Right renal cortex interstitium (tissue), 3 donors: ENCODE measurements around the gene PMS1. TPM values are rescaled to one million over a fixed set of nuclear protein-coding genes. Genes with fewer than 3 reads are reported as not detected.
A peak's percentile ranks its signal among the peaks of the same experiment; 100 is the strongest.
"Not testable (repeated sequence)": the region's sequence is repeated elsewhere in the genome, so short reads cannot be mapped to it uniquely, and the experiment has no call there.

Experiments used
- DNase-seq, 3 donors: peaks; one replicate each; pipeline ENCODE4 v3.0.0-alpha.2; 2013; ENCODE audit warnings: low read depth in 3 of 3, low spot score in 2 of 3
- polyA plus RNA-seq, 3 donors: library from polyadenylated mRNA; unstranded; fragments of 120-200 nt; gene quantifications; one replicate each; pipeline ENCODE4 v1.2.1, GENCODE V29; 2013; ENCODE audit not compliant: insufficient read length in 3 of 3

The PMS1 gene
- polyA plus RNA-seq, result 10 to 100 TPM; 30.7 to 40.9 (median 34.8) TPM

DNA sequence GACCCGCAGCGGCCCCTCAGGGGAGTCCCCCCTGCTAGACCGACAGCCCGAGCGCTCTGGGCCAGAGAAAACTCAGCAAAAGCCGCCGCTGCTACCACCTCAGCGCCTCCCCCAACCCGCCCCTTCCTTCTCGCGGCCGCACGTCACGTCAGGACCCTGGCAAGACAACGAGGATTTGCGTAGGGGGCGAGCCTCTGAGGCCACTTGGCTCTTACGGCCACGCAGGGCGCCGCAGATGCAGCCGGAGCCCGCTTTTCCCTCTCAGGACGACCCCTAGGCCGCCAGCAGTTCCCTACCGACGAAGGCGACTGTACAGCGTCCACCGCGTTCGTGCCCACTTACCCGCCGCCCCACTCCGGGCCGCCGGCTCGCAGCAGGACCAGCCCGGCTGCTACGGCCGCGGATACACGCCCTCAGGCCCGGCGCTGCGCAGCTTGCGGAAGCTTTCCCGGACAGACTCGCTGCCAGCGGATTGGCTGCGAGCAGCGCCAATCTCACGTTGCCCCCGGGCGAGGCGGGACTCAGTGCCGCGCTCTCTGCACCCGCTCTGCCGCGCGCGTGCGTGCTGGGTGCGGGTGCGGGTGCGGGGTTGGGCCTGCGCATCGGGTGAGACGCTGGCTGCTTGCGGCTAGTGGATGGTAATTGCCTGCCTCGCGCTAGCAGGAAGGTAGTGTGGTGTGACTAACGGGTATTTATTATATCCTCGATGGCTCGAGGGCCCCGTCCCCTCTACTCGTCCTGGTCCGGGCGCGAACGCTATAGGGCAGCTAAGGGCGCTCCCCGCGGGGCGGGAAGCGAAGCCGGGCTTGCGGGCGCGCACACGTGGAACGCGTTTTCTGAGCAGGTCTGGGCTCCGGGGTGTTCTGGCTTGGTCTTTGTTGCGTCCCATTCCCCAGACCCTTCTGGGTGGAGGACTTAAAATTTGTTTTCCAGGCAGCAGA lies at the start of gene PMS1, which contains the start of gene ORMDL1:
PMS1 (plus strand) TSS at position 524 of the 941 bp plus-strand sequence. CDS start 7,360 bp downstream, outside the sequence.
ORMDL1 (minus strand) TSS at position 413 of the 941 bp plus-strand sequence. CDS start 1,744 bp downstream, outside the sequence.
- DNase-seq, result peak; percentile 84 to 90 (median 90)

DNA sequence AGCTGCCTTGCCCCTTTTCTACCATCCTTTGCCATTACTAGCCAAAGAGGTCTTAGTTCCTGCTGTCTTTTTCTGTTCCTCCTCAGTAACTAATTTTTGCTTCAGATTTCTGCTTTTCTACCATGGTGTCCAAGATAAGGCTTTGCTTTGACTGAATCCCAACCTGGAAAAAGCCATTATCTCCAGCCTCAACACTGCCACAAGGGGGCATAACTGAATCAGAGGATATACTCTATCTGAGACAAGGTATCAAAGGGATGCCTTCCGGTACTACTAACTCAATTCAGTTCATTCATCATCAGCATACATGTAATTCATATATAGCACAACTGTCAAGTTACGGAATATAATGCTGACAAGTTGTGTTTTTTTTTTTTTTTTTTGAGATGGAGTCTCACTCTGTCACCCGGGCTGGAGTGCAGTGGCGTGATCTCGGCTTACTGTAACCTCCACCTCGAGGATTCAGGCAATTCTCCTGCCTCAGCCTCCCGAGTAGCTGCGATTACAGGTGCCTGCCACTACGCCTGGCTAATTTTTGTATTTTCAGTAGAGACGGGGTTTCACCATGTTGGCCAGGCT lies 33.1 kb upstream of the PMS1 start:
- no peak for DNase-seq

DNA sequence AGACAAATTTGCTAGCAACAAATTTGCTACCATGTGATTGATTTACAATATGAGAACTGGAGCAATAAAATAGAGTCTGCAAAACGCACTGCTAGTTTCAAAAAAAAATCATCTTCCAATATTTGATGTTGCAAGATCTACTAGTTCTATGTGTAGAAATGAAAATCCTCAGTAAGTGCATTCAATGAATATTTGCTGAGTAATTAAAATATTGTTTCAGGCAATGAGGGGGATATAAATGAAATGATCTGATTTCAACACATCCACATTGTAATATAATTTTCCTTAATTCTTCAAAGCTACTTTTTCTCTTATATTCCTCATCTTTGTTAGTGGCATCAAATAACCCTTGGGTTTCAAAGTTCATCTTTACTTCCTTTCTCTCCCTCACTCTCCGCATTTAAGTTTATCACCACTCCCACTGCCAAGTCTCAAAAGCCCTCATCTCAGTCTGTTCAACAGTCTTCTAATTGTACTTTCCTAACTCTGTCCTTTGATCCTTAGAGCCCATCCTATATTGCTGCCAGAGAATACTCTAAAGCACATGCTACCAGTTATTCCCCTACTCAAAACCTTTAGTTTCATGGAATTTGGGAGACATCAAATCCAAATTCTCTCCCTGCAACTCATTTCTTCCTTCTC lies 27.8 kb upstream of the PMS1 start:
- no peak for DNase-seq

DNA sequence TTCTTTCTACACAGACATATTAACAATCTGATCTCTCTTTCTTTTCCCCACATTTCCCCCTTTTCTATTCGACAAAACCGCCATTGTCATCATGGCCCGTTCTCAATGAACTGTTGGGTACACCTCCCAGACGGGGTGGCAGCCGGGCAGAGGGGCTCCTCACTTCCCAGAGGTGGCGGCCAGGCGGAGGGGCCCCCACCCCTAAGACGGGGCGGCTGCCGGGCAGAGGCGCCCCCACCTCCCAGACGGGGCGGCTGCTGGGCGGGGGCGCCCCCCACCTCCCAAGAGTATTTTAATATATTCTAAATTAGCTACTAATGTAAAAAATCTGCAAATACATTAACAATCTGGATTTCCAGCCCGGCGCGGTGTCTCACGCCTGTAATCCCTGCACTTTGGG lies 24.1 kb upstream of the PMS1 start:
- not testable (repeated sequence) for DNase-seq

DNA sequence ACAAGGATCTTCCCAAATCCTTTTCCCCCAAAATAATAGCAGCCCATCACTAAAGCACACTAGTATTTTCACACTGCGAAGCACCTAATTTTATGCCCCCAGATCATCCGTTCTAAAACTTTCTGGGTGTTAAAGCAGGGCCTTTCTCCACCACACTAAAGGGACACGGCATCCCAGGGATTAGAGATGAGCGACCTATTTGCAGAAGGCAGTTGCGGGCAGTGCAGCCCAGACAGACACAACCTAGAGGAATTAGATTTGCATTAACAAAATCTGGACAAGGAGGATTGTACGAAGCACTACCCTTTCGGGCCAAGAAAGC lies 22.1 kb upstream of the PMS1 start:
- DNase-seq, result no peak

DNA sequence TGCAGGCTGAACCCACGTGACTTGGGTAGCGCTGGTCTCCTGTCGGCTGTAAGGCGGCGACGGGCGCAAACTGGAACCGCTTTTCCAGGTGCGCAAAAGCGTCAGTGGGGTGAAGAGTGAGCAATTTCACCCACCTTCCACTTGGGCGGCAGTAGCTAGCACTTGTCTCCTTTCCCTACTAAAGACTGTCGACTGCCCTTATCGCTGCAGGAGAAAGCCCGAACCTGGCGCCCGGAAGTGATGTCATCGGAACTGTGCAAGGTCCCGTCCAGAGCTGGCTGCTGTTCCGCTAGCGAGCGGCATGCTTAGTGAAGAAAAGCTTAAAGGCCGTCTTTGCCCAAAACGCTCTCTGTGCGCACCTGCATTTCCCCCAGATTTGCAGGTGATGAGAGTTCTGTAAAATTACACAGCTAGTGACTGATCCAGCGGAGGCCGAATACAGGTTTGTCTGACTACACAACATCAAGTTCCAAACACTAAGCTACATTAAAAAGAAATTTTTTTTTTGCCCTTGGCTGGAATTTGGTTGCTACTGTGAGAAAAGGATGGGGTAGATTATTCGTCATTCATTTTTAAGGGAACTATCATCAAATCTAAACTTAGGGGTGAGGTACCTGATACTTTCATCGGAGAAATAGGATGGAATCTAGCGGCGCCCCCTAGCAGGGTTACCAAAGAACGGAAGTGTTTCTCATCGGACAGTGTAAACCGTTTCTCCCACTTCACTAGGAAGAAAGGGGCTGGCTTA lies 21.5 kb upstream of the PMS1 start, which contains the start of gene OSGEPL1:
OSGEPL1 (minus strand) TSS at position 242 of the 748 bp plus-strand sequence. CDS start 1,152 bp downstream, outside the sequence.
- peak; percentile 91 to 95 (median 92) for DNase-seq

DNA sequence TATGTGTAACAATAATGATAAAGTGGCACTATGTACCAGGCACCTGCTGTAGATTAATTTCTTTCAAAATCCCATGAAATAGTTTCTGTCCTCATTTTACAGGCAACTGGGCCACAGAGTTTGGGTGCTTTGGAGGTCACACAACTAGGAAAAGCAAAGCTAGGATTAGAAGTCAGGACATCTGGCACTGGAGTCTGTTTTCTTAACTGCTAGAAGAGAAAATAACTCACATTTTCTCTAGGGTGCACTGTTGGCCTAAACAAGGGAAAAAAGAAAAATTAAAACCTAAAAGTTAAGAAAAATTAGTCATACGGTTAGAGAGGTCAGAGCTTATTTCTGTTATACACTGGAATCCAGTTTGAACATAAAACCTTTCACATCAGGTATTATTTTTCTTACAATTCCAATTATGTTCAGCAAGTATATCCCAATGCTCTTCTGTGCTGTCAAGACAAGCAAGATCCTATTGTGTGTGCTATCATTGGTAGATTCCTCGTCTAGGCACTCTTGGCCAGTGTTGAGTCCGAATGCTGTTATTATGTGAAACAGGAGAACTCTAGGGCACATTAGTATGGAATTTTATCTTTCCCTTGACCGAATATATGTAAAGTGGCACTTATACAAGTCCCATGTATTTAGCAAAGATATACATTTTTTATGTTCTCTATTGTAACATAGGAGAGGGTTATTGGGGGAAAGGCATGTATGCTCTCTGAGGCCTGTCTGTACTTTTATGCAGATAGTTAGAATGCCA lies 20.2 kb upstream of the PMS1 start:
- no peak for DNase-seq

DNA sequence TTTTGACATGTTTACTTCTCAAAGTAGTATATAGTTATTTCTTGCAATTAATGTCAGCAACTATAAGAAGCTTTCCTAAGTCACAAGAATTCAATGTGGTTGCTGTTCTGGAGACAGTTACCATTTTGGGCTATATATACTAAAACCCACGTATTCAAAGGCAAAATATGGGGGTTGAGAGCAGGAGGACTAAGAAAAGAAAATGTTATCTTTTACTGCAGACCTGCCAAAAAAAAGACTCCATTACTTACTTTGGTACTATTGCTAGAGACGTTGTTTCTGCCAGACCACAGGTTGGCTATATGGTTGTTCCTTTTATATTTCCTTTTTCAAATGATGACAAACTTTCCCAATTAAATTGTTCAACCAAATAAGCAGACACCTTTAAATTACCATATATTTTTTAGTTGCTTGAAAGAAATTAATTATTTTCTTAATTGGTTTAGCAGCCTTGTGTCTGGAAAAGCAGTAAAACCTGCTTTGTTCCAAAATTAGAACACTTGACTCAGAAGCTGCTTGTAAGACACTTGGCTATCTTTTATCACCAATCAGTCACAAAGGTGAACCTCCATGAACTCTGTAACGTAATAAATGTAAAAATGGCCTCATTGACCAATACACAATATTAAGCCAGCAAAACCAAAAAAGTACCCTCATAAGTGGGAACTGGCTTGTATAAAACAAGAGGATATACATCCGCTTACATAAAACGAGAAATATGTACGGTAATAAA lies 13.5 kb upstream of the PMS1 start:
- no peak for DNase-seq

DNA sequence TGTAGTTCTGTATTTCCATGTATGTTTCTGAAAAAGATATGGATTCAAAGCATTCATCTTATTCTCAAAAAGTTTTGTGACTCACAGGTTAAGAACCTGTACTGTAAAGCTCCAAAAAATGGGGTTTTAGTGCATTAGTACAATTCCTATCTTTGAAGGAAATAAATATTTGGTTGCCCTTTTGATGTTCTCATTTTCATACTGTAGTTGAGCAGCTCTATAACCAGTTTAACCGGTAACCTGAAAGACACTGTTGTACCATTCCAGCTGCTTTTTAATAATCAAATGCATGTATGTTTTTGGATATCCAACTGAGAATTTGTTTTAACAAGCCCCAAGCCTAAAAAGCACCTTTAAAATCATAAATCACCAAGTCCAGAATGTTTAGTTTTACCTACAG lies 12.0 kb upstream of the PMS1 start:
- DNase-seq, result no peak

DNA sequence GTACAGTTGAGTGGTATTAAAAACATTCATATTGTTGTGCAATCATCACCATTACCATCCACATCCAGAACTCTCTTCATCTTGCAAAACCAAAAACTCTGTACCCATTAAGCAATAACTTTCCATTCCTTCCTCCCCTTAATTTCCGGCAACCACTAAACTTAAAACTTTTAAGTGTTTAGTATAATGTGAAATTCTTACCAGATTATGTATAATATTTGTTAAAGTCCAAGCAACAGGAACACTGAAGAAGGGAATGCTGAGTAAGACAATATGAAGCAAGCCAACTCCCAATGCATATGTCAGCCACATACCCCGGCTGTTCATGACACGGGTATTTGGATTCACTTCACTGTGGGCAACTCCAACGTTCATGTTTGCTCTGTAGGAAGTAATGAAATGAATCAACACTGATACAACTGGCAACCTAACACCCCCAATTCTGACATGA lies 2.0 kb upstream of the PMS1 start:
- DNase-seq, result no peak

DNA sequence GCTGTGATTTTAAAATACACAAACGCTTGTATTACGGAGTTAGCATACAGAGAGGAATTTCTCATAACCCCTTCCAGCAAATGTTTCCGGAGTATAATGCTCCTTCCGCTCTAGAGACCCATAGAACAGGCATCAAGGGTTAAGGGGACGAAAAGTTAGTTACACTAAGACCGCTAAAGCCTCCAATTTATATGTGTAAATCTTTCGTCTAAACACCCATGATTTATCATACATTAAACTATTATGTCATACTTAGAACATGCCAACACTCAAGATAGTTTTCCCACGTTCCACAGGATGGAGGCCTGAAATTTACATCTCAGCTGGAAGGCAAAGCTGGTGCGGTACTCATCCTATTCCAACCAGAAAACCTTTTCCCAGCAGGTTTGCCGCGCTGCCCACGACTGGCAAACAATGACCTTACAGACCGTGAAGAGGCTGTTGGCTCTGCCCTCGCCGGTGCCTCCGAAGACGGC lies 761 bp upstream of the PMS1 start:
- DNase-seq, result peak; percentile 39 to 48 (median 42)

DNA sequence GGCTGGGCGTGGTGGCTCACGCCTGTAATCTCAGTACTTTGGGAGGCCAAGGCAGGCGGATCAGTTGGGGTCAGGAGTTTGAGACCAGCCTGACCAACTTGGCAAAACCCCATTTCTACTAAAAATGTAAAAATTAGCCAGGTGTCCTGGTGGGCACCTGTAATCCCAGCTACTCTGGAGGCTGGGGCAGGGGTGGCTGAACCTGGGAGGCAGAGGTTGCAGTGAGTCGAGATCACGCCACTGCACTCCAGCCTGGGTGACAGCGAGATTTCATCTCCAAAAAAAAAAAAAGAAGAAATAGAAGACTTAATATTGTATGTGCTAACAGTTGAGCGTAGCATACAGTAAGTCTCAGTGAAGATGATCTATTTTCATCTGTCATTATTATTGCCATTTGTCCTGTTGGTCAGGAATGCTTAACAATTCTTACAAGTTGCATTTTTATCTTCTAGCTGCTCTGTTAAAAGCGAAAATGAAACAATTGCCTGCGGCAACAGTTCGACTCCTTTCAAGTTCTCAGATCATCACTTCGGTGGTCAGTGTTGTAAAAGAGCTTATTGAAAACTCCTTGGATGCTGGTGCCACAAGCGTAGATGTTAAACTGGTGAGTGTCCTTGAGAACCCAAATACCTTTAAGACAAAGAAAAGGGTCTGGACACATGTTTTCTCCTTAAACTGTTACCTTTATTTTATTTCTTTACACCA lies 7.2 kb downstream of the PMS1 start:
- DNase-seq, result no peak

DNA sequence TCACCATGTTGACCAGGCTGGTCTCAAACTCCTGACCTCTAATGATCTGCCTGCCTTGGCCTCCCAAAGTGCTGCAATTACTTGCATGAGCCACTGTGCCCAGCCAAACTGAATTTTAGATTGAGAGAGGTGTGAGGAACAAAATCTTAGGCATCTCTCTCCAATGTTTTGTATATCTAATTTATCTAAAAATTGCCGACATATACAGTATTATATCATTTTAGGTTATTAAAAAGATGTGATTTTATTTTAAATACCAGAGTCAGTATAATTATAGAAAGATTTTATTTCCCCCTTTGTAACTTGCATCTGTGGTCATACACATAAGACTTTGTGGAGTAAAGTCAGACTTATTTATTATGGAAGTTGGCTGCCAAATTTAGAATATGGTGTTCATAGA lies 10.1 kb downstream of the PMS1 start:
- DNase-seq, result no peak

DNA sequence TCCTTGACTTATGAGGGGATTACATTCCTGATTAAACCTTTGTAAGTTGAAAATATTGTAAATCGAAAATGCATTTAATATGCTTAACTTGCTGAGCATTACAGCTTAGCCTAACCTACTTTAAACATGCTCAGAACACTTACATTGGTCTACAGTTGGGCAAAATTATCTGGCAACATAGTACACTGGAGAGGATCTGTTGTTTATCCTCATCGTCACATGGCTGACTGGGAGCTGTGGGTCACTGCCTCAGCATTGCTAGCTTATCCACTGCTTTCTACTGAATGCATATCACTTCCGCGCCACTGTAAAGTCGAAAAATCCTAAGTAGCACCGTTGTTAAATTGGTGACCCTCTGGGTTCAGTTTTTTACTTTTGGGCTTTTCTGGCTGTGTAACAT lies 13.7 kb downstream of the PMS1 start:
- DNase-seq, result no peak

DNA sequence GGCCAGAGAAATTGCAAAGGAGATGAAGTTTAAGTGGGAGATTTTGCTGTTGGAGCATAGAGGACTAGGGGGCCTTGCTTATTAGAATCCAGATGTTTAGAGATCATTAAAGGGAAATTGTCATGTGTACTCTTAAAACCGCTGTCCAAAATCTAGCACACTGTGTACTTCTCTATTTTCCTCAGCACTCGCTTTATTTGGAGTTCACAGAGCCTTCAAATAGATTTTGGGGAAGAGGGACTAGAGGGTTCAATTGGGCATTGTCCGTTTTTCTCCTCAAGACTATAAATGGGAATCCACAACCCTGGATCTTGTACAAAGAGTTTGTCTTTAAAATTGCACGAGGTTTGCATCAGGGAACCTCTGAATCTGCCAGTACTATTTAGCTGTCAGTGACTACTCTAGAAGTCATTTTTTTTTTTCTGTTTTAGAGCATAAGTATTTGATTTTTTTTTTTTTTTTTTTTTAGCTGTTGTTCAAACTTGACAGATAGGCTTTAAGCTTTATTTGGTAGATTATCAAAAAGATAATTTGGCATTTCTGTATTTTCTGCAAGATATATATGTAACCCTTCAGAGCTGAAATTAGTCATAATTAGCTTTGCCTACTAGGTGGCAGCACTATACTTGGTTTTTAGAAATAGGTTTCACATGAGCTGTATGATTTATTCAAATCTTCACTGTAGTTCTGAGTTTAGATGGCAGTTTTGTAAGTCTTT lies 14.2 kb downstream of the PMS1 start:
- DNase-seq, result no peak

DNA sequence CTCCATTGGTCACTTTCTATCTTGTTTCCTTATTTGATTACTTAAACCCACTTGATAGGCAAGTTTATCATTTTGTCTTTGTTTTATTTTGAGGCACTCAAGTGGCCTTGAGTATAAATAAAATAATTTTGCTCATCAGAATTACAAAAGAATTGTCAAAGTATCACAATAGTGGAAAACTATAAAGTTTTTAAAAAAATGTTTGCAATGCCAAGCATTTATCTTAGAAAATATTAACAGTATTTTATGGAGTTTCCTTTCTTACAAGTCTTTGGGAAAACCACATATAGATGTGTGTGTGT lies 14.7 kb downstream of the PMS1 start:
- no peak for DNase-seq

DNA sequence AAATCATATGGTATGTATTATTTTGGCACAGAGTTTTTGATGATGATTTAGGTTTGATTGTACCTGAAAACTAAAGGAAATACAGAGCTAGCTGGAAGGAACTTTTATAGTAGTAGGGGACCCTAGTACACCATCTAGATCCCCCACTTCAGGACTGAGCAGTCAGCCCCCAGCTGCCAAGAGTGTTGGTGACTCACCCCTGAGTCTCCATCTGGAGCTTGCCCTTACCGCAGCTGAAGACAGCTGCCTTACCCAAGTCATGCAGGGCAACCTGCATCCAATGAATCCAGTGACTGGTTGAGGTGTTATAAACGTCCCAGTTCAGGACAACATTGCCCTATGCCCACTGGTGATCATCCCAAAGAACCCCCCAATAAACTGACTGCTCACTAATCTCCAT lies 15.3 kb downstream of the PMS1 start:
- DNase-seq, result no peak

DNA sequence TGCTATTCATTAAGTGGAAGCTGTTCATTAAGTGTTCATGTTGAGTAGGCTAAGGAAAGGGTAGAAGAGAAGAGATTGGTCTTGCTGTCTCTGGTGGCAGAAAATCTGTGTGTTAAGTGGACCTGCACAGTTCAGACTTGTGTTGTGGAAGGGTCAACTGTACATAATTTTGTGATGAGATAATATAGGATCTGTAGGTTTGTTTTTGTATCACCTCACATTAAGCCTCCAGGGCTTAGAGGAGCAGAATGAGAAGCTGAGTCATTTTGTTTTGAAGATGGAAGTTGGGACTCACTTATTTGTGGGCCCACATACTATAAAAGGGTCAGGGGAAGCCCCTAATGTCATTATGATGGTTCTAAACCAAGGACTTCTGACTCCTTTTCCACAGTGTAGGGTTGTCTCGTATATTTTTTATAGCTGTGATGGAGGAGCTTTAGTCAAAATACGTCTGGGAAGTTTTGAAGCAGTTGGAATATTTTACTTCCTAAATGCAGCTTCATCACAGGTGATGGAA lies 18.2 kb downstream of the PMS1 start:
- no peak for DNase-seq
